ENCODE data around the gene BRSK2.

DNA sequence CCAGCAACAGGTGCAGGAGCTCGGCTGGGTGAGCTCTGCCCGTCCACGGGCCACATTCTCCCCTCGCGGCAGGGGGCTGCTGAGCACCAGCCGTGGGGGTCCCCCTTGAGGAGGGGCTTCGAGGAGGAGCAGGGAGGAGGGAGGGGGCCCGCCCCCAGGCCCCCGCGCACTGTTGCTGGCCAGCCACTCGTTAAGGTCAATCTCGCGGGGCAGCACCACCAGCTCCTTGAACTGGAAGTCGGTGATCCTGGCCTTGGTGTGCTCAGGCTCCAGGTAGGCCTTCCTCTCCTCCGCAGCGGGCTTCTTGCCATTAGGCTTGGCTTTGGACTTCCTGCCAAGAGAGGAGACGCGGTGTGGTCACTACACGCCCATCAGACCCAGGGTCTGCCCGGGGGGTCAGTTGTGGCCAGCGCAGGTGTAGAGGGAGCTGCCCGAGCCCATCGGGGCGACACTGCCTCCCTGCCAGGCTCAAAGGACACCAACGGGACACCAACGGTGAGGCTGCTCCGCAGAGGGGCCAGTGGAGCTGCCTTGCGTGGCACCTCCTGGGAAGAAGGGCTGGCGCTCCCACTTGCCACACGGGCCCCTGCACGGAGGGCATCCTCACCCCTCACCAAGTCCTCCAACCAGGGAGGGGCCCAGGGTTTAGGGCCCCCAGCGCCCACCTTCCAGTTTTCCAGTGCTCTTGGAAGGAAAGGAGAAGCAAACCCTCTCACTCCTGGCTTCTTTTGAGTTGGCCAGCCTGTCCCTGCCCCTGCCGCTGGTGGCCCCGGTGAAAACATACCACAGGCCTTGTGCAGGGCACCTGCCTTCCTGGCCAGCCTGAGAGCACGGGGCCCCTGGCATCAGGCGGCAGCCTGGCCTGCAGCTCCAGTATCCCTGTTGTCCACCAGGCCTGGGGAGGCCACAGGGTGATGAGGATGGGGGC, 91.1 kb downstream of the BRSK2 start:
- TF ChIP-seq, protein P1, sequence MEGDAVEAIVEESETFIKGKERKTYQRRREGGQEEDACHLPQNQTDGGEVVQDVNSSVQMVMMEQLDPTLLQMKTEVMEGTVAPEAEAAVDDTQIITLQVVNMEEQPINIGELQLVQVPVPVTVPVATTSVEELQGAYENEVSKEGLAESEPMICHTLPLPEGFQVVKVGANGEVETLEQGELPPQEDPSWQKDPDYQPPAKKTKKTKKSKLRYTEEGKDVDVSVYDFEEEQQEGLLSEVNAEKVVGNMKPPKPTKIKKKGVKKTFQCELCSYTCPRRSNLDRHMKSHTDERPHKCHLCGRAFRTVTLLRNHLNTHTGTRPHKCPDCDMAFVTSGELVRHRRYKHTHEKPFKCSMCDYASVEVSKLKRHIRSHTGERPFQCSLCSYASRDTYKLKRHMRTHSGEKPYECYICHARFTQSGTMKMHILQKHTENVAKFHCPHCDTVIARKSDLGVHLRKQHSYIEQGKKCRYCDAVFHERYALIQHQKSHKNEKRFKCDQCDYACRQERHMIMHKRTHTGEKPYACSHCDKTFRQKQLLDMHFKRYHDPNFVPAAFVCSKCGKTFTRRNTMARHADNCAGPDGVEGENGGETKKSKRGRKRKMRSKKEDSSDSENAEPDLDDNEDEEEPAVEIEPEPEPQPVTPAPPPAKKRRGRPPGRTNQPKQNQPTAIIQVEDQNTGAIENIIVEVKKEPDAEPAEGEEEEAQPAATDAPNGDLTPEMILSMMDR (IDR thresholded peaks at IDR 0.05), result no peak
- TF ChIP-seq ZFX (IDR thresholded peaks at IDR 0.05; ENCODE audit: borderline replicate concordance), result no peak

Measured in 22Rv1 (cell line).